ENCODE data around the gene CSTB. TPM values are rescaled to one million over a fixed set of nuclear protein-coding genes. Genes with fewer than 3 reads are reported as not detected.

Gene CSTB
- total RNA-seq, 2 experiments from 2014 or later = 40.1 to 42.3 TPM

DNA sequence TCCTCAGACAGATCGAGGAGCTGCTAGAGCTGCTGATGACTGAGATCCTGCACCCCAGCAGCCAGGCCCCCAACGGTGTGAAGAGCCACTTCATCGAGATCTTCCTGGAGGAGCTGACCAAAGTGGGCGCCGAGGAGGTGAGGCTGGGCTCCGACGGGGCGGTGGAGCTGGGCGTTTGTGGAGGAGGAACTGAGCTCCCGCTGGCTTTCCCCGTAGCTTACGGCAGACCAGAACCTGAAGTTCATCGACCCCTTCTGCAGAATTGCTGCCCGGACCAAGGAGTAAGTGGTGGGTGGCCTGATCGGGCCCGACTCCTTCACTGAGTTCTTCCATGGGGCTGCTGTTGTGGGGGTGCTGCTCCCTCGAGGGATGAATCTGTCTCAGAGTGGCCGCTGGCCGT lies 21.3 kb upstream of the CSTB start:
- ChIA-PET CTCF (no interaction called here), POLR2A (no interaction called here)
- H3K4me1 Mint-ChIP-seq (ENCODE audit: low read depth) = peaks cover 3% of the 10 kb centered on the region
- H3K36me3 Mint-ChIP-seq = peaks cover 72% of the 10 kb centered on the region
- intact Hi-C loops (cut with micrococcal nuclease) = no loop called here
- H3K4me3 Mint-ChIP-seq = no peak overlapping the region
- DNase-seq = no peak
- H3K27ac Mint-ChIP-seq = no peak overlapping the region
- no peaks in the 10 kb centered on the region for H3K9me3 Mint-ChIP-seq
- no peaks in the 10 kb centered on the region for H3K27me3 Mint-ChIP-seq

DNA sequence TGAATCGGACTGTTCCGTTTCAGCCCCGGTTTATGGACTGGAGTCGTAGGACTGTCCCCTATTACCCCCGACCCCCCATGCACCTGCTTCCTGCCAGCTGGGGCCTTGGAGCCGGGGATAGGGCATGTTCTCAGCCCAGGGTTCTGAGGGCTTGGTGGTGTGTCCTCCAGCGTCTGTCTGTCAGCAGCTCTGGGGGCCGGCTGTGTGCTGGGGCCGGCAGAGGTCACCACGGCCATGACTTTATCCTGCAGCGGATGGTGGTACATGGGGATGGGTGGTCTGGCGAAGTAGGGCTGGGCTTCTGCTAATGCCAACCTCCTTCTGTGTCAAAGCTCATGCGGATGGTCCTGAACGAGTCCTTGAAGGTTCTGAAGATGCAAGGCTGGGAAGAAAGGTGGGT lies 18.7 kb upstream of the CSTB start:
- Mint-ChIP-seq H3K4me3 (no peak overlapping the region), H3K9me3 (no peaks in the 10 kb centered on the region), H3K4me1 (ENCODE audit: low read depth) (peaks cover 24% of the 10 kb centered on the region), H3K36me3 (peaks cover 67% of the 10 kb centered on the region), H3K27ac (no peak overlapping the region), H3K27me3 (no peaks in the 10 kb centered on the region)
- no peak for DNase-seq
- POLR2A ChIA-PET = no interaction called here
- intact Hi-C loops (cut with micrococcal nuclease) = no loop called here
- CTCF ChIA-PET = interaction anchor here (0.7 kb wide), 1 partner anchor 14 kb away, joined by 3 read pairs; no protein-coding TSS in a partner anchor

- no peaks in the 10 kb centered on the region for H3K9me3 Mint-ChIP-seq
- peaks cover 24% of the 10 kb centered on the region for H3K4me1 Mint-ChIP-seq (ENCODE audit: low read depth)
- peaks cover 65% of the 10 kb centered on the region for H3K36me3 Mint-ChIP-seq
- no peak overlapping the region for H3K4me3 Mint-ChIP-seq
- ChIA-PET CTCF (interaction anchor here (0.7 kb wide), 1 partner anchor 14 kb away, joined by 3 read pairs; no protein-coding TSS in a partner anchor), POLR2A (no interaction called here)
- no peak for DNase-seq
- H3K27me3 Mint-ChIP-seq = no peaks in the 10 kb centered on the region
- intact Hi-C loops (cut with micrococcal nuclease) = no loop called here
- no peak overlapping the region for H3K27ac Mint-ChIP-seq
Observed at GRCh38 chr21:43794311-43794710, 18.2 kb upstream of the CSTB start.

DNA sequence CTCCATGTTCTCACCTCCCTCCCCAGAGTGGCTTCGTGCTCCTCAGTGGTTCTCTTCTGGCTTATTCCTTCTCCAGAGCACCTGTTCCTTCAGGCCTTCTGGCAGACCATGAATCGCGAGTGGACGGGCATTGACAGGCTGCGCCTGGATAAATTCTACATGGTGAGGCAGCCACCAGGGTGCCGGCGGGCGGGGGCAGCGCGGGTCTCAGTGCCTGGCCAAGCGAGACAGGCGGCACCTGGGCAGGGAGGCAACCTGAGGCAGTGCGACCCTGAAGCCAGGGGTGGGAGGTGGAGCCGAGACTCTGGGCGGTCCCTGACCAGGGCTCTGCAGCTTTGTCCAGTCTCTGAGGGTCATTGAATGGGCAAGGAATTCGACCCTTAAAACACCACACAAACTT lies 17.1 kb upstream of the CSTB start:
- DNase-seq = no peak
- intact Hi-C loops (cut with micrococcal nuclease) = no loop called here
- Mint-ChIP-seq H3K4me3 (no peak overlapping the region), H3K27me3 (no peaks in the 10 kb centered on the region), H3K9me3 (no peaks in the 10 kb centered on the region), H3K36me3 (peaks cover 58% of the 10 kb centered on the region), H3K27ac (no peak overlapping the region), H3K4me1 (ENCODE audit: low read depth) (peaks cover 24% of the 10 kb centered on the region)
- ChIA-PET CTCF (no interaction called here), POLR2A (no interaction called here)

GRCh38 chr21:43792406-43792805 lies 16.3 kb upstream of the CSTB start:
- Mint-ChIP-seq H3K4me3 (no peak overlapping the region), H3K27me3 (no peaks in the 10 kb centered on the region), H3K27ac (peak overlapping the region; percentile 20), H3K9me3 (no peaks in the 10 kb centered on the region), H3K4me1 (ENCODE audit: low read depth) (peaks cover 24% of the 10 kb centered on the region), H3K36me3 (peaks cover 54% of the 10 kb centered on the region)
- ChIA-PET POLR2A (no interaction called here), CTCF (no interaction called here)
- intact Hi-C loops (cut with micrococcal nuclease) = no loop called here
- peak; percentile 29 for DNase-seq

DNA sequence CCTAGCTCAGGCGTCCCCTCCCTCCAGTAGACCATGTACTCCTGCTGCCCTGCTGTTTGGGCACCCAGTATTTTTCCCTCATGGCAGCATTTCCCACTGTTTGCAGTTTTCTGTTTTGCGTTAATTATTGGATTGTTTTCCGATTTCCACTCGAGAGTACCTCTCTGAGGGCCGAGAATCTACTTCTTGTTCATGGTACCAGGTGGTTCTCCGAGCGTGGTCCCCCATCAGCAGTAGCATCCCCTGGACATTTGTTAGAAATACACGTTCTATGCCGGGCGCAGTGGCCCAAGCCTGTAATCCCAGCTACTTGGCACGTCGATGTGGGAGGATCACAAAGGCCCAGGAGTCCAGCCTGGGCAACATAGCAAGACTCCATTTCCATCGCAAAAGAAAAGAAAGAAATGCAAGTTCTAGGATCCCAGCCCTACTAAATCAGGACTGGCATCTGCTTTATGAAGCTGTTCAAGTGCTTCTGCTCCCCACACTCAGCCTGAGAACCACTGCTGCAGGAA lies 14.0 kb upstream of the CSTB start:
- H3K27me3 Mint-ChIP-seq = no peaks in the 10 kb centered on the region
- no peaks in the 10 kb centered on the region for H3K9me3 Mint-ChIP-seq
- H3K36me3 Mint-ChIP-seq = peaks cover 40% of the 10 kb centered on the region
- ChIA-PET POLR2A (interaction anchor here (0.6 to 1.6 kb wide), 6 partner anchors 10 to 296 kb away, joined by 3 to 6 read pairs (median 4); no protein-coding TSS in a partner anchor), CTCF (interaction anchor here (1.2 to 2.3 kb wide), 7 partner anchors 10 to 268 kb away, joined by 4 to 17 read pairs (median 5); no protein-coding TSS in a partner anchor)
- peak overlapping the region; percentile 84 for H3K27ac Mint-ChIP-seq
- intact Hi-C loops (cut with micrococcal nuclease) = no loop called here
- peaks cover 24% of the 10 kb centered on the region for H3K4me1 Mint-ChIP-seq (ENCODE audit: low read depth)
- no peak for DNase-seq
- peak overlapping the region; percentile 97 for H3K4me3 Mint-ChIP-seq

DNA sequence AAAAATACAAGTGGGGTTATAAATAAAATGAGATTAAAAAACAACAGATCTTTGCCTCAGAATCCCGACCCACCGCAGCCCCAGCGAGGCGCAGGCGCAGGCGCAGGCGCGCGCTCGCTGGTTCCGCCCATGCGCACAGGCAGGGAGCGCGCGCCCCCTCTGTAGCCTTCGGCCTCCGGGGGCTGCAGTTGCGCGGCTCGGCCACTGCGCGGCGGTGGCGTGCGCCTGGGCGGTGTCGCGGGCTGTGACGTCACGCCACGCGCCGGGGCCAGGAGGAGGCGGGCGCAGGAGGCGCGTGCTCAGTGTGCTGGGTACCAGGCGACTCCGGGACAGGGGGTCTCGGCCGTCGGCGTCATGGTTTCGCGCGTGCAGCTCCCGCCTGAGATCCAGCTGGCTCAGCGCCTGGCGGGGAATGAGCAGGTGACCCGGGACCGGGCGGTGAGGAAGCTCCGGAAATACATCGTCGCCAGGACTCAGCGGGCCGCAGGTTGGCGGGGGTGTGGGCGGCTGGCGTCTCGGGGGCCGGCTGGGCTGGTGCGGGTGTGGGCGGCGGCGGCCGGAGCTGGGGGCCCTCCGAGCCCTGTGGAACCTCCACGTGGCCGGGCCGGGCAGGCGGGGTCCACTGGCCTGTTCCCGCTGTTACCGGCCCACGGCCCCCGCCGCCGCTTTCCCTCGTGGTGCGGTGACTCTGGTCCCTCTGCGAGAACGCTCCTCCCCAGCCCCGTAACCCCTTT lies 13.3 kb upstream of the CSTB start, which contains the start of gene RRP1:
Gene RRP1, plus strand, starts transcription at position 302 of the 734 bp plus-strand sequence. Its CDS starts 53 bp downstream, at position 355.
- intact Hi-C loops (cut with micrococcal nuclease) = loop anchor here (1.0 to 10.0 kb wide), 3 partner anchors 77 to 895 kb away; partner anchors contain the start of gene NDUFV3
- DNase-seq = peak; percentile 94
- Mint-ChIP-seq H3K36me3 (peaks cover 37% of the 10 kb centered on the region), H3K4me3 (peak within 1 kb of the TSS; percentile 97), H3K4me1 (ENCODE audit: low read depth) (peaks cover 24% of the 10 kb centered on the region), H3K27me3 (no peaks in the 10 kb centered on the region), H3K27ac (peak within 1 kb of the TSS; percentile 84), H3K9me3 (no peaks in the 10 kb centered on the region)
- CTCF ChIA-PET = interaction anchor here (0.7 to 2.3 kb wide), 10 partner anchors 9 to 269 kb away, joined by 3 to 17 read pairs (median 4); no protein-coding TSS in a partner anchor
- POLR2A ChIA-PET = interaction anchor here (0.6 to 1.6 kb wide), 6 partner anchors 10 to 296 kb away, joined by 3 to 6 read pairs (median 4); partner anchors contain the start of gene TRAPPC10

DNA sequence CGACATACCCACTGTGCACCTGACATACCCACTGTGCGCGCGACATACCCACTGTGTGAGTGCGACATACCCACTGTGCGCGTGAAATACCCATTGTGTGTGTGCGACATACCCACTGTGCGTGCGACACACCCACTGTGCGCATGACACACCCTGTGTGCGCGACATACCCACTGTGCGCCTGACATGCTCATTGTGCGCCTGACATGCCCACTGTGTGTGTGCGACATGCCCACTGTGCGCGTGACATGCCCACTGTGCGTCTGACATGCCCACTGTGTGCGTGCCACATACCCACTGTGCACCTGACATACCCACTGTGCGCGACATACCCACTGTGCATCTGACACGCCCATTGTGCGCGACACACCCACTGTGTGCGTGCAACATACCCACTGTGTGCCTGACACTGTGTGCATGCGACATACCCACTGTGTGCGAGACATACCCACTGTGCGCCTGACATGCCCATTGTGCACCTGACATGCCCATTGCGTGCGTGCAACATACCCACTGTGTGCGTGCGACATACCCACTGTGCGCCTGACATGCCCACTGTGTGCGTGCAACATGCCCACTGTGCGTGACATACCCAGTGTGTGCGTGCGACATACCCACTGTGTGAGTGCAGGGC lies 10.8 kb upstream of the CSTB start:
- DNase-seq = no peak
- intact Hi-C loops (cut with micrococcal nuclease) = loop anchor here (10.0 kb wide), 2 partner anchors 148 to 892 kb away; partner anchors contain the start of gene NDUFV3

GRCh38 chr21:43786300-43786806 lies 10.2 kb upstream of the CSTB start:
- peak overlapping the region; percentile 44 for H3K4me3 Mint-ChIP-seq
- no peaks in the 10 kb centered on the region for H3K27me3 Mint-ChIP-seq
- intact Hi-C loops (cut with micrococcal nuclease) = loop anchor here (10.0 kb wide), 2 partner anchors 148 to 892 kb away; partner anchors contain the start of gene NDUFV3
- POLR2A ChIA-PET = no interaction called here
- CTCF ChIA-PET = interaction anchor here (0.6 kb wide), 1 partner anchor 1084 kb away, joined by 4 read pairs; no protein-coding TSS in a partner anchor
- H3K27ac Mint-ChIP-seq = peak overlapping the region; percentile 21
- H3K36me3 Mint-ChIP-seq = peaks cover 11% of the 10 kb centered on the region
- H3K9me3 Mint-ChIP-seq = no peaks in the 10 kb centered on the region
- H3K4me1 Mint-ChIP-seq (ENCODE audit: low read depth) = peaks cover 36% of the 10 kb centered on the region
- no peak for DNase-seq

More for the DNA sequence above, 10.8 kb upstream of the CSTB start:
- CTCF ChIA-PET = interaction anchor here (0.6 kb wide), 1 partner anchor 1083 kb away, joined by 4 read pairs; no protein-coding TSS in a partner anchor
- H3K9me3 Mint-ChIP-seq = no peaks in the 10 kb centered on the region
- H3K27me3 Mint-ChIP-seq = no peaks in the 10 kb centered on the region
- POLR2A ChIA-PET = no interaction called here
- peaks cover 13% of the 10 kb centered on the region for H3K36me3 Mint-ChIP-seq
- no peak overlapping the region for H3K27ac Mint-ChIP-seq
- H3K4me3 Mint-ChIP-seq = no peak overlapping the region
- peaks cover 36% of the 10 kb centered on the region for H3K4me1 Mint-ChIP-seq (ENCODE audit: low read depth)

- intact Hi-C loops (cut with micrococcal nuclease) = loop anchor here (10.0 kb wide), 2 partner anchors 150 to 890 kb away; partner anchors contain the start of gene NDUFV3
Observed at GRCh38 chr21:43785134-43785533, 9.0 kb upstream of the CSTB start.

DNA sequence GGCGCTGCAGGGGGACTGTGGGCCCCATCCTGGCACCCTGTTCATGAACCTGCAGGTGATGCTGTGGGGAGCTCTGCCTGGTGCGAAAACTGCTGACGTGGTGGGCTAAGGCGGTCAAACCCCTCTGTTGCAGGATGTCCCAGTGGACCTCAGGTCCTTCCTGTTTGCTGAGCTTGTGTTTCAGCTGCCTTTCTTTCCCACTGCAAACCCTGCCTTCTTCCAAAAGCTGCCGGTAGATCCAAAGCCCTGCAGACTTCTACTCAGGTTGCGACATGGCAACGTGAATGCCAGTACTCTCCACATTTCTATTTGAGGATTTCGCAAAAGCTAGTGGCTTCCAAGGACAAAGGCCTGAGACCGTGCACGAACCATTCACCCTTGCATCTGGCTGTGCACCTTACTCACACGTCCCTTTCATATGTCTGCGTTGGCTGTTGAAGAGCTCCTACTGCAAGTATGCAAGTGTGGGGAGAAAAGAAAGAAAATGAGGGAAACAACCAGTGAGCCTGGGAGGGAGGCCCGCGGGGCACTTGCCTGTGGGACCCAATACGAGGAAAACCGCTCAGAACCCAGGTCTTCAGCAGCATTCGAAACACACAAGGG lies 7.1 kb upstream of the CSTB start:
- Mint-ChIP-seq H3K27ac (peak overlapping the region; percentile 97), H3K36me3 (no peaks in the 10 kb centered on the region), H3K4me1 (ENCODE audit: low read depth) (peaks cover 37% of the 10 kb centered on the region), H3K27me3 (no peaks in the 10 kb centered on the region), H3K4me3 (no peak overlapping the region), H3K9me3 (no peaks in the 10 kb centered on the region)
- intact Hi-C loops (cut with micrococcal nuclease) = loop anchor here (5.0 to 10.0 kb wide), 3 partner anchors 121 to 888 kb away; partner anchors contain the start of gene NDUFV3
- POLR2A ChIA-PET = interaction anchor here (1.4 kb wide), 1 partner anchor 10 kb away, joined by 3 read pairs; no protein-coding TSS in a partner anchor
- DNase-seq = peak; percentile 26
- CTCF ChIA-PET = no interaction called here

More at GRCh38 chr21:43785134-43785533, 9.0 kb upstream of the CSTB start:
- H3K36me3 Mint-ChIP-seq = peaks cover 3% of the 10 kb centered on the region
- no peak for DNase-seq
- ChIA-PET POLR2A (no interaction called here), CTCF (no interaction called here)
- H3K27me3 Mint-ChIP-seq = no peaks in the 10 kb centered on the region
- H3K27ac Mint-ChIP-seq = no peak overlapping the region
- no peak overlapping the region for H3K4me3 Mint-ChIP-seq
- no peaks in the 10 kb centered on the region for H3K9me3 Mint-ChIP-seq
- H3K4me1 Mint-ChIP-seq (ENCODE audit: low read depth) = peaks cover 26% of the 10 kb centered on the region
